ENCODE results near the gene ANAPC10.

- TF ChIP-seq CTCF (IDR thresholded peaks at IDR 0.05) (no peak), POLR2AphosphoS5 (IDR thresholded peaks at IDR 0.05) (no peak)
Measured at GRCh38 chr4:145130788-145131399, 32.9 kb upstream of the ANAPC10 start.
